NCI-H2107 treated with DMSO at 0.1 percent for 48 hours (cell line): ENCODE data around the gene KRTAP4-16.
"Not testable (repeated sequence)": the region's sequence is repeated elsewhere in the genome, so short reads cannot be mapped to it uniquely, and the experiment has no call there.

ENCODE experiments used
- DNase-seq: peaks from one replicate; lab custom pipeline; 2025; ENCODE audit not compliant: unreplicated experiment; lab: John Stamatoyannopoulos, UW

Gene KRTAP4-16

GRCh38 chr17:41101586-41102259 is at the start of gene KRTAP4-16:
Gene KRTAP4-16 (minus strand): TSS chr17:41102209. CDS start chr17:41102209, 0 bp downstream.
- DNase-seq: no peak

GRCh38 chr17:41151525-41151924 is 49.5 kb upstream of the KRTAP4-16 start:
- no peak for DNase-seq

GRCh38 chr17:41150026-41150425 is 48.0 kb upstream of the KRTAP4-16 start:
- DNase-seq: no peak

GRCh38 chr17:41149652-41149985 is 47.6 kb upstream of the KRTAP4-16 start, which contains the start of gene KRTAP4-5:
Gene KRTAP4-5 (minus strand): TSS chr17:41149825. CDS start chr17:41149767, 58 bp downstream.
- DNase-seq: no peak

GRCh38 chr17:41148971-41149651 is 47.1 kb upstream of the KRTAP4-16 start:
- DNase-seq: not testable (repeated sequence)

- no peak for DNase-seq
Observed at GRCh38 chr17:41147531-41148204, 45.7 kb upstream of the KRTAP4-16 start.

- no peak for DNase-seq
Observed at GRCh38 chr17:41145261-41145660, 43.3 kb upstream of the KRTAP4-16 start.

- no peak for DNase-seq
Observed at GRCh38 chr17:41144846-41145245, 42.8 kb upstream of the KRTAP4-16 start.

GRCh38 chr17:41141361-41141760 is 39.4 kb upstream of the KRTAP4-16 start:
- DNase-seq: no peak

- DNase-seq: no peak
Observed at GRCh38 chr17:41140360-41141131, 38.5 kb upstream of the KRTAP4-16 start, which contains the start of gene KRTAP4-6. Gene KRTAP4-6 (minus strand): TSS chr17:41140544. CDS start chr17:41140487, 57 bp downstream.

- not testable (repeated sequence) for DNase-seq
Observed at GRCh38 chr17:41139865-41140264, 37.9 kb upstream of the KRTAP4-16 start.

GRCh38 chr17:41133880-41134735 is 32.1 kb upstream of the KRTAP4-16 start:
- no peak for DNase-seq

GRCh38 chr17:41131979-41132378 is 30.0 kb upstream of the KRTAP4-16 start:
- no peak for DNase-seq

- no peak for DNase-seq
Observed at GRCh38 chr17:41127371-41127770, 25.4 kb upstream of the KRTAP4-16 start.

- no peak for DNase-seq
Observed at GRCh38 chr17:41126412-41126811, 24.4 kb upstream of the KRTAP4-16 start.

- no peak for DNase-seq
Observed at GRCh38 chr17:41125064-41125463, 23.1 kb upstream of the KRTAP4-16 start.

- not testable (repeated sequence) for DNase-seq
Observed at GRCh38 chr17:41123991-41124371, 22.0 kb upstream of the KRTAP4-16 start, which contains the start of gene KRTAP4-12. Gene KRTAP4-12 (minus strand): TSS chr17:41124182. CDS start chr17:41124122, 60 bp downstream.

GRCh38 chr17:41123292-41123990 is 21.4 kb upstream of the KRTAP4-16 start:
- DNase-seq: not testable (repeated sequence)

- DNase-seq: no peak
Observed at GRCh38 chr17:41121742-41122141, 19.7 kb upstream of the KRTAP4-16 start.
